Activated CD4-positive, CD25-positive, alpha-beta regulatory T cell treated with anti-CD3 and anti-CD28 coated beads, Interleukin-2, amount 50 U/mL, for 16 hours (primary cell): ENCODE results near the gene RARG.

Experiments
- DNase-seq: peaks from one replicate; pipeline ENCODE4 v3.0.0-alpha.2; 2020; ENCODE audit warnings: low read depth, low spot score

Gene RARG

DNA sequence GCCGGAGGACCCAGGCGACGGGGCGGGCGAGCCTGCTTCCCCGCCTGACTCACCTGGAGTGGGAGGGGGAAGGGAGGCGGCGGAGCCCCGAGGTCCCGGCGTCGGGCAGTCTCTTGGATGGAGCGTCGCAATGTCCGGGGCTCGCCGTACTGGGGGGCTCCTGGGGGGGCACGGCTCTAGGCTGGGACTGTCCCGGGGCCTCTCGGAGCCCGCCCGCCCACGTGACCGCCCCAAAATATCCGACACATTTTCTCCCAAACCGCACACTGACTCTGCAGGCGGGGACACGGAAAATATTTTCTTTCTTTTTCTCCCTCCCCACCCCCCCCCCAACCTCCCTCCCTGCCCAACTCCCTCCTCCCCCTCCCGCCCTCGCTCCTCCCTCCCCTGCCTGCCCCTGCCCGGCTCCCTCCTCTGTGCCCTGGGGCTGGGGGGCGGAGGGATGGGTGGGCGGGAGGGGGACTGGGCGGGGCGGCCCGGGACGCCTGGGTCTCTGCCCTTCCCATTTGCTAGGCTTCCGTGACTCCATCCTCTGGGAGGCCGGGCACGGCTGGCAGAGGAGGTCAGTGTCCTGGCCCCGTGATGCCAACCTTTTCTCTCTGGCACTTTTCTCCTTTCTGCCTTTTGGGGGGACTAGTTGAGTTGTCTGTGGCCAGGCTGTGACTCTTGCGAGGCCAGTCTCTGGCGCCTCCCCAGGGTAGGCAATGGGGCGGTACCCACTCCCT, at the start of gene RARG:
Gene RARG, minus strand, starts transcription at position 289 of the 725 bp plus-strand sequence. CDS start 4,664 bp downstream, outside the sequence.
- peak; percentile 19 for DNase-seq

DNA sequence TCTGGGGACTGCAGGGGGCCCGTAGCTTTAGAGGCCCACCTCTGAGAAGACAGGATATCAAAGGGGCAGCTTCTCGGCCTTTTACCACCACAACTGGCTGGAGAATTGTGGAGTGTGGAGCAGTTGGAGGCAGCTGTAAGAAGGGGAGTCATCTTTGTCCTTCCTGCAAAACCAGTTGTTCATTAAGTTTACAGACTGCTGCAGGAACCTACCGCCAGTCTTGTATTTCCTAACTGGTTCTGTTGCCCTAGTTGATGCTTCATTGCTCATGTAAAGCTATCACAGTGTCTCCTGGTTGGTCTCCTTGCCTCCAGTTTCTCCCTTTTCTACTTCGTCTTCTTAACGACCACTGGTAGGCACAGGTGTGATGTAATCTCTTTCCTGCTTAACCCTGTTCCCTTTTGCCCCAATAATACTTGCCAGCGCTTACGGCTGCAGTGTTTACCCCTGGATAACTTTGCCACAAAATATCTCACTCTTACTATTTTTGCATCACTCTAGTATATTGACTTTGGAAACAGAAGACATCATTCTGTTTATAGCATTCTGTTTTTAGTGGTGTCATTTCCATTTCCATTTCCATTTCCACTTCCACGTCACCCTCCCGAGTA, 48.0 kb upstream of the RARG start:
- no peak for DNase-seq

DNA sequence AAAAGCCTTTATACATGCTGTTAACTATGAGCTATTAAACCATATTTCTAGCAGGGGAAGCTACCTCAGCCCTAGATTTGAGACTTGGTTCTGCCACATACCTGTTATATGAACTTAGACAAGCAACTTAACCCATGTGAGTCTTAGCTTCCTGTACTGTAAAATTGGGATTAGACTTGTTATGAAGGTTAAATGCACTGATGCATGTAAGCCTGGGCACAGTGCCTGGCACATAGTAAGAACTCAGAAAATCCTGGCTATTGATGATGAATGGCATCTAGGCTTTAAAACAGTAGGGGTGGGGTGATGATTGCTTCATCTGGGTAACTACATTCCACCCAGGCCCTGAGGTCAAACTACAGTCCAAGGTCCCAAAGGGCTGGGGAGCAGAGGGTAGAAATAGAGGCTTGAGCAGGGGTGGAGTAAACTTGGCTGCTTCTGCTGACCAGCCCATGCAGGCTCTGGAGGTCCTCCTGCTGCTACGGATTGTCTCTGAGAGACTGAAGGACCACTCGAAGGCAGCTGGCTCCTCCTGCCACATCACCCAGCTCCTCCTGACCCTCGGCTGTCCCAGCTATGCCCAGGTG, 47.4 kb upstream of the RARG start:
- no peak for DNase-seq

DNA sequence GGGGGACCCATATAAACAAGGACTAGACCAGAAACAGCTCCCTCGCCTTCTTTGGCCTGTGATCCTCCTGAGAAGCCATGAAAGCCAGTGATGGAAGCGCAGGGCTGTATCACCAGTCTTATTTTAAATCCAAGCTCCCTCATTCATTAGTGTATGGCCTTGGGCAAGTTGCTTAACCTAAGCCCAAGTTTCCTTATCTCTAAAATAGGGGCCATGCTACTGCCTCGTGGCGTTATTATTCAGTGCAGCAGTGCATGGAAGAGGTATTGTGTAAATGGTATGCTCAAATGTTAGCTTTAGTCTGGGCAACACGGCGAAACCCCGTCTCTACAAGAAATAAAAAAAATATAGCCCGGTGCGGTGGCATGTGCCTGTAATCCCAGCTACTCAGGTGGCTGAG, 46.0 kb upstream of the RARG start:
- DNase-seq = no peak

- no peak for DNase-seq
Observed at GRCh38 chr12:53276511-53276910, 44.5 kb upstream of the RARG start.

- DNase-seq = no peak
Observed at GRCh38 chr12:53274445-53274844, 42.4 kb upstream of the RARG start.

DNA sequence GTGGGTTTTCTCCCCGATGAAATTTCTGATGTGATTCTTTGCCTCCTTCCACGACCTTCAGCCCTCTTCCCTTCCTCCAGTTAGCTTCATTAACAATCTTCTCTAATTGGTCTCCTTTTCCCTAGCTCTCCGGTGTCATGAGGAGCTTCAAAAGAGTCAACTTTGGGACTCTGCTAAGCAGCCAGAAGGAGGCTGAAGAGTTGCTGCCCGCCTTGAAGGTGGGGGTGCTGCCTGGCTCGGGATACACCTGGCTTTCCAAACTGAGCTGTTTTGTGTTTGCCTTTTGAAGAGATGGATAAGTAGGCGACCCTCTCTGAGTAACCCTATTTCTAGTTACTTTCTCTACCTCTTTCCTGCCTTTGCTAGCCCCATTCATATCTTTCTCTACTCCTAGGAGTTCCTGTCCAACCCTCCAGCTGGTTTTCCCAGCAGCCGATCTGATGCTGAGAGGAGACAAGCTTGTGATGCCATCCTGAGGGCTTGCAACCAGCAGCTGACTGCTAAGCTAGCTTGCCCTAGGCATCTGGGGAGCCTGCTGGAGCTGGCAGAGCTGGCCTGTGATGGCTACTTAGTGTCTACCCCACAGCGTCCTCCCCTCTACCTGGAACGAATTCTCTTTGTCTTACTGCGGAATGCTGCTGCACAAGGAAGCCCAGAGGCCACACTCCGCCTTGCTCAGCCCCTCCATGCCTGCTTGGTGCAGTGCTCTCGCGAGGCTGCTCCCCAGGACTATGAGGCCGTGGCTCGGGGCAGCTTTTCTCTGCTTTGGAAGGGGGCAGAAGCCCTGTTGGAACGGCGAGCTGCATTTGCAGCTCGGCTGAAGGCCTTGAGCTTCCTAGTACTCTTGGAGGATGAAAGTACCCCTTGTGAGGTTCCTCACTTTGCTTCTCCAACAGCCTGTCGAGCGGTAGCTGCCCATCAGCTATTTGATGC, 36.9 kb upstream of the RARG start:
- DNase-seq = no peak

GRCh38 chr12:53267999-53268629, 36.1 kb upstream of the RARG start, which contains the start of gene ESPL1:
Gene ESPL1, plus strand, starts transcription at chr12:53268299. Its CDS starts 468 bp downstream, at chr12:53268767.
- DNase-seq = peak; percentile 64

DNA sequence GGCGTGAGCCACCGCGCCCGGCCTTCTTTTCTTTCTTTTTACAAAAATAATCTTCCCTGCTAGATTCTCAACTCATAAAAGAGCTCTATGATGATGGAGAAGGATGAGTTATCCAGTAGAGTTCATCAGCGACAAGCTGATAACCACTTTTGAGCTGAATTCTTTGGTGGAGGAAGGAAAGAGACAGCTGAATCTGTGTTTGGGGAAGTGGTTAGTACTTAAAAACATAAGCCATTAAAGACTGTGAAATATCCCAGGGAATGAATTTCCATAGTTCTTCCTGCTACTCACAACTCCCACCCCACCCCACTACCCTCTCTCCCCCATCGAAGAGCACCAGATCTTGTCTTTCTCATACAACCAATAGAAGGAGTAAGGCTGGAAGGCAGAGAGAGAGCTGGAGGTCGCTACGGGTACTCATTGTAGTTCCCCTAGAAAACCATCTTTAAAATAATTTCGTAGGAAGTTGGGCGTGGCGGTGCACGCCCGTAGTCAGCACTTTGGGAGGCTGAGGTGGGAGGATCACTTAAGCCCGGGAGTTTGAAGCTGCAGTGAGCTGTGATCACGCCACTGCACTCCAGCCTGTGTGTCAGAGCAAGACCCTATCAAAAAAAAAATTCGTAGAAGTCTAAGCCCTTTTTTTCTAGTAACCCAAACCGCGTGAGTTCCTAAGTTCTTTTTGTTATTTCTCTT, 35.4 kb upstream of the RARG start:
- DNase-seq = no peak

GRCh38 chr12:53265783-53266182, 33.8 kb upstream of the RARG start:
- no peak for DNase-seq

DNA sequence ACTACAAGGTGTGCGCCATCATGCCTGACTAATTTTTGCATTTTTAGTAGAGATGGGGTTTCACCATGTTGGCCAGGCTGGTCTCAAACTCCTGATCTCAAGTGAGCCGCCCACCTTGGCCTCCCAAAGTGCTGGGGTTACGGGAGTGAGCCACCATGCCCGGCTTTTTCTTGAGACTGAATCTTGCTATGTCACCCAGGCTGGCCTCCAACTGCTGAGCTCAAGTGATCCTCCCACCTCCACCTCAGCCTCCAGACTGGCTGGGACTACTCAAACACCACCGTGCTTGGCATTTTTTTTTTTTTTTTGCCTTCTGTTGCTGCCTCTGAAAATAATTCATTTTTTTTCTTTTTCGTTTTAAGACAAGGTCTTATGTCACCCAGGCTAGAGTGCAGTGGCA, 27.9 kb upstream of the RARG start:
- DNase-seq = no peak

DNA sequence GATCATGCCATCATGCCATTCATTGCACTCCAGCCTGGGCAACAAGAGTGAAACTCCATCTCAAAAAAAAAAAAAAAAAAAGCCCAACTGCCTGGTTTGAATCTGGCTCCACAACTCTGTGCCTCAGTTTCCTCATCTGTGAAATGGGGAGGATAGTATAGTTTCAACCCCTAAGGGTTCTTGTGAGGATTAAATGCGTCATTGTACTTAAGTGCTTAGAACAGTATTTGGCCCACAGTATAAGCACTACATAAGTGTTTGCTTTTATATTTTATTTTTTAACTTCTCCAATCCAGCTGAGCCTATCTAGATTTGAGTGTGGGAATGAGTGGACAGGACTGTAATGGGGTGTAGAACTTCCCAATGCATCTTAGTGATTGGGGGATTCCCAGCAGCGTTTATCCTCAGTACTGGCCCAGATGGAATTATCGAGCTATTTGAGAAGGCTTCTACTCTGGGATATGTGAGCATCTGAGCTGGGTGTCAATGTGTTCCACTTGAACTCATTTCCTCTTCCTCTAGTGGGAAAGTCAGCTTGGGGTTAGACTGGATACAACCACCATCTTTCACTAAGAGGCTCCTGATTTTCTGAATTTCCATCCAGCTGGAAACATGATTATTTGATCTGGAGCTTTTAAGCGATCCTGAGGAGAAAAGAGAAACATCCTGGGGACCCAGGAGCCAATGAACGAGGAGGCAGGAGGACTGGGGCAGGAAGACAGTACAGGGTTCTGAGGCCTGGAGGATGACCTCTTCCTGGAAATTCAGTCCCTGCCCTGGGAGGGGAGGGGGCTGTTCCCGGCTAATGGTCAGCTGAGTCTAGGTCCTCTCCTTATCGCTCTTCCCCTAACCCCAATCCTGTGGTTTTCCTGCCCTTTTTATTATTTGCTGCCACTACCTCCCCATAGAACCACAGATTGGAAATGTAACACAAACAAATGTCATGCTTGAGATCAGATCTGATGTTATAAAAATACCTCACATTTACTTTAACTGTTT, 26.8 kb upstream of the RARG start:
- no peak for DNase-seq

DNA sequence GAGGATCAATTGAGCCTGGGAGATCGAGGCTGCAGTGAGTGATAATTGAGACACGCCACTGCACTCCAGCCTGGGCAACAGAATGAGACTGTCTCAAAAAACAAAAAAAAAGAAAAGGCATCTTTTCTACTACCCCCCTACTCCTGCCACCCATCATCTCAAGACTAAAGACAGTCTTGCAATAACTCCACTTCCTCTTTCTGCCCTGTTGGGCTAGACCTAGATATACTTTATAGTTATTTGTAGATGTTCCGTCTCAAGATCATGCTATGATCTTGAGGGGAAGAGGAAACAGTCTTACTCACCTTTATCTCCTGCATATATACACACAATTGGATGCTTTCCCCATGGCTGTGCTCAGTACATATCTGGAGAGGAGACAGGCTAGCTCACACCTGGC, 24.0 kb upstream of the RARG start:
- DNase-seq = no peak

GRCh38 chr12:53254816-53255545, 23.0 kb upstream of the RARG start:
- no peak for DNase-seq

DNA sequence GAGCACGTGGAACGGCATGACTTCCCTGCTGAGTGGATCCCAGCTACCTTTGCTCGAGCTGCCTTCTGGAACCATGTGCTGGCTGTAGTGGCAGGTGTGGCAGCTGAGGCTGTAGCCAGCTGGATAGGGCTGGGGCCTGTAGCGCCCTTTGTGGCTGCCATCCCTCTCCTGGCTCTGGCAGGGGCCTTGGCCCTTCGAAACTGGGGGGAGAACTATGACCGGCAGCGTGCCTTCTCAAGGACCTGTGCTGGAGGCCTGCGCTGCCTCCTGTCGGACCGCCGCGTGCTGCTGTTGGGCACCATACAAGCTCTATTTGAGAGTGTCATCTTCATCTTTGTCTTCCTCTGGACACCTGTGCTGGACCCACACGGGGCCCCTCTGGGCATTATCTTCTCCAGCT, 21.3 kb upstream of the RARG start:
- no peak for DNase-seq

DNA sequence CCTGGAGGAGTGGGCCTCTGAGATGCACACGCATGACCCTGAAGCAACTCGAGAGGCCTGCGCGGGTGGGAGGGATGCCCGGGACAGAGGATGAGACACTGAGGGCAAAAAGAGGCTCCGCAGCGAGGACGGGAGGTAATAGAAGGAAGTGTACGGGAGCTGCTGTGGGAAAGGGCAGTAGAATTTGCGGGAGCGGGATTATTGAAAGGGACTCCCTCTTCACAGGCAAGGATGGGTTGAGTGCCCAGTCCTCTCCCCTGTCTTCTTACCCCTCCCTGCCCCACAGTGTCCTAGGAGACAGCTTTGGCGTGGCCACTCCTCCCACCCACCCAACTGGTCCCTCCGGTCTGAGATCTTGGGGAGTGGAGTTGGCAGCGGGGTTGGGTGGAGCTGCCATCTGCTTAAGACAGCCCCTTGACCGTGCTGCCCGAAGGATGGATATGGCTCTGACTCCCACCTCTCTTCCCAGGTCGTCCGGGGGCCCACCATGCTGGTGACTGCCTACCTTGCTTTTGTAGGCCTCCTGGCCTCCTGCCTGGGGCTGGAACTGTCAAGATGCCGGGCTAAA, 20.4 kb upstream of the RARG start:
- DNase-seq = no peak

DNA sequence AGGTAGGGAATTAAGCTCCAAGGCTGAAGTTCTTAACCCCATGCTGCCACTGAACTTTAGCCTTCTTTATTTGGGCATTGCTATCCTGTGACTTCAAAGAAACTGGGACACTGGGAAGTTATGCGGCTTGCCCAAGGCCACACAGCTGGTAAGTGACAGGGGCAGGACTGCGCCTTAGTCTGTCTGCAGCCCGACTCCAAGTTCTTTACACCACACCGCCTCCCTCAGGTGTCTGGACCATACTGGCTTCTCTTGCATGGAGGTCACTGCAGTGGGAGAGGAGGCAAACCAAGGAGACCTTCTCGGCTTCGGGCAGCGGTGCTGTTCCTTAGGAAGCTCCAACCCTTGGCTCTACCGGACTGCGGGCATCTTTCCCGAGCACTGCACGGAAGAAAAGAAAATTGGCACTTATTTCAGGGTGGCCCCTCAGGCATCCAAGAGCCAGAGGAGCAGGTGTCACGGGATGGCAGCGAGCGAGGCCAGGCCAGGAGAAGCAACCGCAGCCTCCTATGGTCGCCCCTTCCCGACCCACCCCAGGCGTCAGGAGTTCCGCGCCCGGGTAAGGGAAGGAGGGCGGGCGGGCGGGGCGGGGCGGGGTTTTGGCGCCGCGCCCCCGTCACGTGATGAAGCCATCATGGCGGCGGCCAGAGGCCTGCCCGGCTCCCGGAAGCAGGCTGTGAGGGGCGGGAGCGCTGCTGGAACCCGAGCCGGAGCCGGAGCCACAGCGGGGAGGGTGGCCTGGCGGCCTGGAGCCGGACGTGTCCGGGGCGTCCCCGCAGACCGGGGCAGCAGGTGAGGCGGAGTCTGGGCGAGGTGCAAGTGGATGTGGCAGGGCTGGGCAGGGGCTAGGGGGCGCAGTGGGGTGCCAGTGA, 19.7 kb upstream of the RARG start:
- DNase-seq = peak; percentile 34

GRCh38 chr12:53245286-53245685, 13.3 kb upstream of the RARG start:
- DNase-seq = no peak
